KG1 (cell line): ENCODE results near the gene KIRREL1.

Source experiments
- DNase-seq: peaks from one replicate; lab custom pipeline; 2025; lab: John Stamatoyannopoulos, UW

KIRREL1 gene

GRCh38 chr1:157975228-157975950 lies 18.1 kb upstream of the KIRREL1 start:
- no peak for DNase-seq

DNA sequence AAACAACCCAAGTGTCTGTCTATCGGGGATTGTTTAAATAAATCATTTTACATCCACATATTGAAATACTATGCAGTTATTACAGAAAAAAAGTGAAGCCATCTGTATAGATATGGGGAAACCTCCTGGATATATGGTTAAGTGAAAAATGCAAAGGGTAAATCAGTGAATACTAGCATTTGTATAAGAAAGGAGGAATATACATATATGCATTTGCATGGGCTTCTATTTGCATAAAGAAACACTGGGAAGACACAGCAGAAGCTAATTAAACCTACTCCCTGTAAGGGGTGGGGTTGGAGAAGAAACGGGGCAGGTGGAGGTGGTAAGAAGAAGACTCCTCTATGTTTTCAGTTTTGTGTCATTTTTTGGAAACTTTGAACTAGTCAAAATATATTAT lies 16.6 kb upstream of the KIRREL1 start:
- DNase-seq: no peak

DNA sequence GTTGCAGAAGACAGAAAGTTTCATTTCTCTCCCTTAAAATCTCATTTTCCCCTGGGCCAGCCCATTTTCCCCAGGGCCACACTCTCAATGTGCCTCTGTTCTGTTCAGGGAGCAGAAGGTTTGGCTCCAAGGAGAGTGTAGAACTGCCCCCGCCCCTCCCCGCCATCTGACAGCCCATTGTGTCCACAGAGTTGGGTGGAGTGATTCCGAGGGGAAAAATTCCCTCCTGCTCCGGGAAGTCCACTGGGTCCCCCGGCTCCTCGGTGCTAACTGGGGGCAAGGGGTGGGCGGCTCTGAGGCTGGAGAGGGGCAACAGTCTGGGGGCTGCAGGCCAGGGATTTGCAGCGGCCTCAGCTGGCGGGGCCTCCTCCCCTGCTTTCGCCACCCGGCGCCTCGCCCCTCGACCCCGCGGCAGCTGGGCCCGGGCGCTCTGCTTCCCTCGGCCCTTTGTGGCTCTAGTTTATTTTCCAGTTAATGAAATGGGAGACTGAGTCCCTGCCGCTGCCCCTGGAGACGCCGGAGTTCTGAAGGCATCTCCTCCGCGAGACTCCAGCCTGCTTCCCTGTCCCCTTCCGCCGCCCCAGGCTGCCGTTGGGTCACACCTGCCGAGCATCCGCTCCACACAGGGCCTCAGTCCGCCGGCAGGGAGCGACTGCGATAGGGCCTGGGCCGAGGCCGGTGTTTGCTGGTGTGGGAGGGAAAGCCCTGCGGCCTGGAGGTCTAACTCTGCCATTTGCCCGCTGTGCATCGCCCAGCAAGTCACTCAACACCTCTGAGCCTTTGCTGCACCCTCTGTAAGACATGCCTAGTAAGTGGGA lies 14.7 kb upstream of the KIRREL1 start:
- no peak for DNase-seq

- no peak for DNase-seq
Observed at GRCh38 chr1:157982136-157982535, 11.3 kb upstream of the KIRREL1 start.

DNA sequence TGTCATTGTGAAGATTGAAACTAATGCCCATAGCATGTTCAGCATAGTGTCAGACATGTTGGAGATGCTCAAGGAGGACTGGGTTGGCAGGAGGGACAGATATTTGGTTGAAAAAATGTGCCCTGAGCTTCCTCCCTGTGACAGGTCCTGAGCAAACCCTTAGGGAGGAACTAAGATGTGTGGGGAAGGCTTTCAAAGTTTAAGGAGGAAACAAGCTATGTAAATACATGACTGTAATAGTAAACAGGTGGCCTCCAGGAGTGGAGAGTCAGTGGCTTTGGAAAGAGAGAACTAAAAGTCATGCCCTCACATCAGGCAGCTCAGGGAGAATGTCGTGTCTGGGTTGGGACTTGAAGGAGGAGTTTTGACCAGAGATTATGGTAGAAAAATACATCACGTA lies 9.7 kb upstream of the KIRREL1 start:
- no peak for DNase-seq

- DNase-seq: no peak
Observed at GRCh38 chr1:157984469-157984868, 9.0 kb upstream of the KIRREL1 start.

DNA sequence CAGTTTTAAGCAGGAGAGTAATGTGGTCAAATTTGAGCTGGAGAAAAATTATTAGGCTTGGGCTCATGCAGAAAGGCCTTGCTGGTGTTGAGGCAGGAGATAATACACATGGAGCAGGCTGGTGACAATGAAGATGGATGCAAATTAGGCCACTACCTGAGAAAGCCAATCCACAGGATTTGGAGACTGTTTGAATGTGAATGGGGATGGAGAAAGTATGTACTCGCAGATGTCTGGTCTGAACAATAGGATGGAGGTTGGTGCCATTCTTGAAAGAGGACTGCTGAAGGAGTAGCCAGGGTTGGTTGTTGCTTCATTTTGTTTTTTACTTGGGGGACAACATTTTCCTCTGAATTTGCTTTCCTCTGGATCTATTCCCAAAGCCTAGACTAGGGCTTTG lies 8.0 kb upstream of the KIRREL1 start:
- no peak for DNase-seq

- DNase-seq: no peak
Observed at GRCh38 chr1:157988002-157988401, 5.4 kb upstream of the KIRREL1 start.

DNA sequence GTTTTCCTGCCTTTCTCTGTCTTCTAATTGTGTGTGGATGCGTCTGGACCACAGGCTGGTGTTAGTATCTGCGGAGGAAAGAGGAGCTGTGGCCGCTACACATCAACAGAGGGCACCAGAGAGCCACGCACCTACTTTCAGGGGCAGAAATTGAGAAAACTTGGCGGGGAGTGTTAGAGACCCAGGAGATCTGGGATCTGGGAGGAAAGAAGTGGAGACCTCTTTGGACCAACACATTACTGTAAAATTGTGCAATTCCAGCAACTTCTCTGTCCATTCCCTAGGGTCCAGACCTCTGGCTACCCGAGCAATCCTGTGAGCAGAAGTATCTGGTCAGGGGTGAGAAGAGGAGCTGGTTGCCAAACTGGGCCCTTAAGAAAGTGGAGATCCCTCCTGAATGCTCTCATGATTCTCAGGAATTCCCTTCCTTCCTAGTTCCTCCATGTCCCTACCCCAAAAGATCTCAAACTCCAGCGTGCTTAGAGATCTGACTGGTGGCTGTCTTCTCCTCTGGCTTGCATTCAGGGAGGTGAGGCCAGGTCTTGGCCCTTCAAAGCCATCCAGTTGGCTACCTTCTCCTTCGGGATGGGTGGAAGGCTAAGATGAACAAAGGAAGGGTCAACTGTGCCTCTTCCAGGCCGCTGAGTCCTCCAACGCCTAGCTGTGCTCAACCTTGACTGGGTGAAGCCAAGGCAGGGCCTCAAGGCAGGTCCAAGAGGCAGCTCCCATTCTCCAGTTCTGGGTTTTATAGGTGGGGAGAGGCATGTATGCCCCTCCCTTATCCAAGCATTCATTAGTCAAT lies 1.2 kb upstream of the KIRREL1 start:
- DNase-seq: peak; percentile 35

- no peak for DNase-seq
Observed at GRCh38 chr1:157992833-157993146, 655 bp upstream of the KIRREL1 start.

DNA sequence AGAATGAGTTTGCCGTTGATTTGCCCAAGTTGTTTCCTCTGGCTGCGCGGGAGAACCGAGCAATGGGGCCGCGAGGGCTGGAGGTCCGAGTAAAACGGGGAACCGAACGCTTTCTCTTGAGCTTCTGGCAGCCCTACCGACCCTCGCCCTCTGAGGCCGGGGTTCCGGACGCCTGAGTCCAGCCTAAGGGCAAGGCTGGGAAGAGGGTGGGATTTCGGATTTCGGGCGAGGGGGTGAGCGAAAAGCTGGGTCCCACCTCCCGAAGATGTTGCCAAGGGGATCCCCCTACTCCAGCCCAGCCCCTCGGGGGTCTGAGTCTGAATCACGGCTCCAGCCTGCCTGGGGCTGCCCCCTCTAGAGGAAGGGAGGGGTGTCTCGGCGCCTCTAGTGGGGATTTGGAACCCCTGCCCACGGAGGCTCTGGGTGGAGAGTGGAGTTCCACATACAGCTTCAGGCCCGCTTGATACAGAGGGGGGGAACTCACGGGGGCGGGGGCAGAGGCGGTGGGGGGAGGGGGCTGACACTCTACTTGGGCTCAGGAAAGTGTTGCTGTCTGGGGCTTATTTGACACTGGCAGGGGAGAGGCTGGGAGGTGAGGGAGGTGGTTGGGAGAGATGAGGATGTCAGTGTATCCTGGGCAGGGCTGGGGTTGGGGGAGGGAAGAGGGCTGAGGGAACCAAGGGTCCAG lies 617 bp downstream of the KIRREL1 start:
- no peak for DNase-seq

- DNase-seq: no peak
Observed at GRCh38 chr1:157994704-157995582, 1.5 kb downstream of the KIRREL1 start.

DNA sequence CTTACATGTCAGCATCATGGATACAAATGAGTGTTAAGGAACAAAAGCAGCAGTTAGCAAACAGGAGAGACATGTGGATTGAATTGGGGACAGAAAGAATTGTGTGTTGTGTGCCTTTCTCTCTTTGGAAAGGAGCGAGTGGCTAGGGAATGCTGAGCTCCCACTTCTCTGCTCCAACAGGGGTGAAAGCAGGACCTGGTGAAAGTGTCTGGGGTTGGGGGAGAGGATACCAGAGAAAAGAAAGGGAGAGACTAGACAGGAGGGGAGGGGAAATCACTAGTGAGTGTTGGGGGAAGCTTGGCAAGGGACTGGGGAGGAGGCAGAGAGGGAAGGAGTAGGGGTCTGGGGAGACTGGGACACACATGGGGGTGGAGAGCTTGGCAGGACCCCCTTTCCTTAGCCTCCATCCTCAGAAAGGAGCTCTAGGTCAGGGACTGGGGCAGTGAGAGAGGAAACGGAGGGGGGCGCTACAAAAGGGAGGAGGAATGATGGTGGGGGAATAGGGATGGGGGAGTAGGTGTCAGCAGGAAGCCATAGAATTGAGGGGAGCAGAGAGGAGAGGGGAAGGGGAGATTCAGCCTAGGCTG lies 2.2 kb downstream of the KIRREL1 start:
- DNase-seq: no peak

GRCh38 chr1:157996433-157996832 lies 3.0 kb downstream of the KIRREL1 start:
- no peak for DNase-seq

DNA sequence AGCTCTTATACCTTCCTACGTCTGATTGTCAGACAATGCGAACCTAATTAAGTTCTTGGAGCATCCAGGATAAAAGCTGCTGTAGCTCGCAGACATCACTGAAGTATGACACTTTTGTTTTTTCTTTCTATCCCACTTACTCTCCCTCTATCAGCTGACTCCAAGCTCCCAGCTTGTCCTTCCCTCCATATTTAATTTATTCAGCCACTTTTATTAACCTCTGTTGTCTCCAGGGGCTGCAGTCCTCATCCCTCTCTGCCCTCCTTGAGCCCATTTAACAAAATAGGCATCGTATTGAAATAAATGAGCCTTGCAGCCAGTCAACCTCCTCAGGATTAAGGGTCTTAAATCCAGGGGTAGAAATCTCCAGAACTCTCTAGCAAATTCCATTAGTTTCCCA lies 7.1 kb downstream of the KIRREL1 start:
- no peak for DNase-seq

- DNase-seq: no peak
Observed at GRCh38 chr1:158002022-158002630, 8.7 kb downstream of the KIRREL1 start.

GRCh38 chr1:158002631-158003405 lies 9.4 kb downstream of the KIRREL1 start:
- DNase-seq: no peak

DNA sequence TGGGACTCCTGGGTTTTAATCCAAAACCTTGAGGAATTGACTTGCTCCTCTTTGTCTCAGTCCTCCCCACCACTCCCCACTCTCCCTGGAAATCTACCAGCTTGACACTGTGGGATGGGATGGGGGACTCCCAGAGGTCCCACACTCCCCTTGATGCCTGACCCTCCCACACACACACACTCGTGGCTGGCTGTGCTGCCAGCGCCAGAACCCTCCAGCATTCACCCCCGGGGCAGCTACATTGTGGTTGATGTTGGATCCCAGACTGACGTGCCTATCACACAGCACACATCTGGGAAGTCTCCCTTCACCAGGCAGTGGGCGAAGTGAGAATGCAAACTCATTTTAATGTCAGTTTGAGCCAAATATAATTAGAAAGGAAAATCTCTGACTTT lies 10.0 kb downstream of the KIRREL1 start:
- no peak for DNase-seq

DNA sequence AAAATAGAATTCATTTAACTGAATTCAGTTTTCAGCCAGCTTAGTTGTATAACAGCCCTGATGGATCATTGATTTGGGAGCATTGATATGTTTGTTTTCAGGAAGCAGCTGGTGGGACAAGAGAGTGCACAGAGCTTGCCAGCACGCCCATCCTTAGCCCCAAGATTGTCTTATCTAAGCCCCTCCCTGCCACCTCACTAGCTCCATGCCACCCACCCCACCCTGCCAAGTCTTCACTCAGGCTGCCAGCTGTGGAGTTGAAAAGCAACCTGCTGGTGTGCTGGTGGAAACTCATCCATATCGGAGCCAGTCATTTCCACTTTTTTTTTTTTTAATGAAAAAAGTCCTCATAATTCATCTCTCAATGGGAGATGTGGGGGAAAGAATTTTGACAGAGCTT lies 11.8 kb downstream of the KIRREL1 start:
- DNase-seq: no peak

DNA sequence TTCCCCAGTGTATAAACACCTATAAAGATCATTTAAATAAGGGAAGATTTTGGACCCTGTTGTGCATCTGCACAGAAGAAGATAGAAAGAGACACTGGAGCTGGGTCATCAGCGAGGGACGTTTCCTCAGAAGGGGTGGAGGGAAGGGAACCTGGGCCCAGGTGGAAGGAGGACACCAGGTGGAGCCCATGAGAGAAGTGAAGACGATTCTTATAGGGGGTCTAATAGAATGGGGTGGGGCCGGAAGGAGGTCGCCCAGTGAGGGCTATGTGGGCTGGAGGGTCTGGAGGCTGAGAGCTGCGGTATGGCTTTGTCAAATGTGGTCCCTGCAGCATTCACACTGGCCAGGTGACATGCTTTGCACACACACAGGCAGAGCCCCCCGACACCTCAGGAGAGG lies 13.7 kb downstream of the KIRREL1 start:
- no peak for DNase-seq
